Thyroid gland (tissue), 4 donors: ENCODE results near the gene SYNRG. TPM values are rescaled to one million over a fixed set of nuclear protein-coding genes. Genes with fewer than 3 reads are reported as not detected.

Experiments used
- DNase-seq, 2 donors: peaks; one replicate each; pipeline ENCODE4 v3.0.0-alpha.2; 2019
- H3K27ac ChIP-seq, 3 donors: fragments of 200-600 bp; sonication (generic); 1 replicate in 2 of 3; 2 replicates in 1 of 3; pipeline ENCODE4 v1.5.1; 2016 to 2019; ENCODE audit warnings: mild to moderate bottlenecking in 1 of 3, moderate library complexity in 1 of 3
- H3K27me3 ChIP-seq: fragments of 200-600 bp; sonication (generic); one replicate; pipeline ENCODE4 v1.5.1; 2019
- H3K36me3 ChIP-seq, 2 donors: fragments of 200-600 bp; sonication (generic); one replicate each; pipeline ENCODE4 v1.5.1; 2016 to 2019
- H3K4me1 ChIP-seq, 2 donors: fragments of 200-600 bp; sonication (generic); one replicate each; pipeline ENCODE4 v1.5.1; 2017 to 2019
- H3K4me3 ChIP-seq, 3 donors: fragments of 200-600 bp; sonication (generic); replicated peaks in 1 of 3; 1 replicate in 2 of 3; 2 replicates in 1 of 3; pipeline ENCODE4 v1.5.1; 2016; ENCODE audit warnings: mild to moderate bottlenecking in 1 of 3
- H3K9me3 ChIP-seq: fragments of 200-600 bp; sonication (generic); one replicate; pipeline ENCODE4 v1.5.1; 2017
- CTCF ChIP-seq, 6 experiments: fragments of 200-600 bp in 3 of 6; fragments of 450-650 bp in 3 of 6; sonication (generic) in 3 of 6; IDR thresholded peaks; one replicate each; pipeline ENCODE4 v1.5.1; 2016 to 2019; ENCODE audit warnings: antibody characterized with exemption in 6 of 6, mild to moderate bottlenecking in 2 of 6, inconsistent platforms in 1 of 6, moderate library complexity in 1 of 6
- POLR2A ChIP-seq, 2 donors: fragments of 450-650 bp; IDR thresholded peaks; one replicate each; pipeline ENCODE4 v1.6.1; 2017; ENCODE audit warnings: antibody characterized with exemption in 2 of 2, mild to moderate bottlenecking in 2 of 2, moderate library complexity in 1 of 2
- WGBS, 2 donors: methylation state at CpG; one replicate each; pipeline ENCODE4 v1.1.5; 2017; 5-methylcytosine and 5-hydroxymethylcytosine counted together
- intact Hi-C: fragments of 100-400 bp; cut with DNase I; formaldehyde crosslinking; loops from one replicate; pipeline ENCODE4 v1.15.1; 2023
- total RNA-seq, 4 donors: library from RNA; depleted of rRNA; stranded (reverse); fragments of >200 nt; gene quantifications; one replicate each; pipeline ENCODE4 v1.2.3, GENCODE V29; 2016

The SYNRG gene
- total RNA-seq, 4 donors from 2014 or later, result 33.4 to 54.1 (median 41.6) TPM

GRCh38 chr17:37576281-37576680 lies 32.9 kb downstream of the SYNRG start:
- TF ChIP-seq CTCF (IDR thresholded peaks at IDR 0.05), result no peak
- no peak for TF ChIP-seq POLR2A (IDR thresholded peaks at IDR 0.05)
- no peaks in the 10 kb centered on the region for H3K27me3 ChIP-seq
- intact Hi-C loops, result no loop called here
- no peak overlapping the region for H3K4me3 ChIP-seq
- no peak for DNase-seq
- 95 to 97% methylated on average over 3 of the region's 3 CpGs for WGBS, 2 donors
- H3K4me1 ChIP-seq, result no peaks in the 10 kb centered on the region
- no peaks in the 10 kb centered on the region for H3K9me3 ChIP-seq
- H3K27ac ChIP-seq, result no peak overlapping the region
- H3K36me3 ChIP-seq, result peaks cover 0 to 18% of the 10 kb centered on the region in 2 donors

- H3K4me3 ChIP-seq, result no peak overlapping the region
- no peaks in the 10 kb centered on the region for H3K27me3 ChIP-seq
- intact Hi-C loops, result no loop called here
- 99% methylated on average over 2 of the region's 2 CpGs for WGBS, 2 donors
- DNase-seq, result no peak
- no peaks in the 10 kb centered on the region for H3K4me1 ChIP-seq
- peaks cover 6 to 29% of the 10 kb centered on the region in 2 donors for H3K36me3 ChIP-seq
- H3K9me3 ChIP-seq, result no peaks in the 10 kb centered on the region
- TF ChIP-seq POLR2A (IDR thresholded peaks at IDR 0.05) (no peak), CTCF (IDR thresholded peaks at IDR 0.05) (no peak)
- H3K27ac ChIP-seq, result no peak overlapping the region
Measured at GRCh38 chr17:37574427-37574826, 34.8 kb downstream of the SYNRG start.

GRCh38 chr17:37571674-37572073 lies 37.5 kb downstream of the SYNRG start:
- H3K4me1 ChIP-seq, result no peaks in the 10 kb centered on the region
- H3K27me3 ChIP-seq, result no peaks in the 10 kb centered on the region
- H3K4me3 ChIP-seq, result no peak overlapping the region
- H3K36me3 ChIP-seq, result peaks cover 27 to 44% of the 10 kb centered on the region in 2 donors
- DNase-seq, result no peak
- H3K9me3 ChIP-seq, result no peaks in the 10 kb centered on the region
- WGBS, 2 donors, result 85 to 88% methylated on average over 3 of the region's 3 CpGs
- no peak overlapping the region for H3K27ac ChIP-seq
- intact Hi-C loops, result no loop called here
- no peak for TF ChIP-seq CTCF (IDR thresholded peaks at IDR 0.05)
- TF ChIP-seq POLR2A (IDR thresholded peaks at IDR 0.05), result no peak

GRCh38 chr17:37570527-37571093 lies 38.6 kb downstream of the SYNRG start:
- intact Hi-C loops, result no loop called here
- H3K9me3 ChIP-seq, result no peaks in the 10 kb centered on the region
- peak; percentile 70 to 74 for DNase-seq
- TF ChIP-seq POLR2A (IDR thresholded peaks at IDR 0.05) (no peak), CTCF (IDR thresholded peaks at IDR 0.05) (peak; percentile 21 to 63 (median 49))
- H3K4me3 ChIP-seq, result no peak overlapping the region
- H3K27ac ChIP-seq, result no peak overlapping the region
- no peaks in the 10 kb centered on the region for H3K27me3 ChIP-seq
- H3K4me1 ChIP-seq, result no peaks in the 10 kb centered on the region
- H3K36me3 ChIP-seq, result peaks cover 29 to 45% of the 10 kb centered on the region in 2 donors
- 78 to 81% methylated on average over 8 of the region's 8 CpGs for WGBS, 2 donors

- peaks cover 36 to 42% of the 10 kb centered on the region in 2 donors for H3K36me3 ChIP-seq
- no peaks in the 10 kb centered on the region for H3K9me3 ChIP-seq
- H3K4me1 ChIP-seq, result no peaks in the 10 kb centered on the region
- 93 to 96% methylated on average over 2 of the region's 2 CpGs for WGBS, 2 donors
- intact Hi-C loops, result no loop called here
- DNase-seq, result no peak
- H3K4me3 ChIP-seq, result no peak overlapping the region
- H3K27me3 ChIP-seq, result no peaks in the 10 kb centered on the region
- TF ChIP-seq POLR2A (IDR thresholded peaks at IDR 0.05) (no peak), CTCF (IDR thresholded peaks at IDR 0.05) (no peak)
- H3K27ac ChIP-seq, result no peak overlapping the region
Measured at GRCh38 chr17:37568350-37569053, 40.7 kb downstream of the SYNRG start.
